OCI-LY1 (cell line): Measurements from ENCODE around the gene CAV1.

ENCODE experiments used
- H2AFZ ChIP-seq: fragments of 200-600 bp; sonication (generic), shearing (Covaris generic); 2 replicates; pipeline ENCODE4 v1.6.0; 2014; ENCODE audit warnings: antibody characterized with exemption, mild to moderate bottlenecking, low read length
- H3F3A ChIP-seq: fragments of 200-600 bp; sonication (generic), shearing (Covaris generic); 2 replicates; pipeline ENCODE4 v1.6.0; 2014; ENCODE audit warnings: mild to moderate bottlenecking, antibody characterized with exemption, low read length, moderate library complexity; ENCODE audit not compliant: insufficient read depth
- H3K27ac ChIP-seq: fragments of 200-600 bp; sonication (generic); 2 replicates; pipeline ENCODE4 v1.5.1; 2014; ENCODE audit warnings: low read length, mixed run types, mild to moderate bottlenecking, low read depth; ENCODE audit not compliant: poor library complexity, severe bottlenecking
- H3K27me3 ChIP-seq: fragments of 200-600 bp; sonication (generic); 2 replicates; pipeline ENCODE4 v1.6.0; 2014; ENCODE audit warnings: antibody characterized with exemption, mild to moderate bottlenecking, low read length, moderate library complexity; ENCODE audit not compliant: insufficient read depth
- H3K36me3 ChIP-seq: fragments of 200-600 bp; sonication (generic); 2 replicates; pipeline ENCODE4 v1.6.1; 2014; ENCODE audit warnings: mild to moderate bottlenecking, antibody characterized with exemption, low read length, moderate library complexity, mixed read lengths; ENCODE audit not compliant: insufficient read depth
- H3K4me1 ChIP-seq: fragments of 200-600 bp; sonication (generic); 2 replicates; pipeline ENCODE4 v1.5.1; 2014; ENCODE audit warnings: mild to moderate bottlenecking, low read length, moderate library complexity; ENCODE audit not compliant: insufficient read depth, severe bottlenecking
- H3K4me2 ChIP-seq: fragments of 200-600 bp; sonication (generic), shearing (Covaris generic); 2 replicates; pipeline ENCODE4 v1.6.1; 2014; ENCODE audit warnings: low read length
- H3K4me3 ChIP-seq: fragments of 200-600 bp; sonication (generic); 2 replicates; pipeline ENCODE4 v1.5.1; 2014; ENCODE audit warnings: low read length, low read depth, mild to moderate bottlenecking, mixed read lengths; ENCODE audit not compliant: poor library complexity, severe bottlenecking
- H3K79me2 ChIP-seq: fragments of 200-600 bp; shearing (Covaris generic); 2 replicates; pipeline ENCODE4 v1.6.1; 2016; ENCODE audit warnings: mixed run types, low read length, mixed read lengths; ENCODE audit not compliant: insufficient read depth
- H3K9ac ChIP-seq: fragments of 200-600 bp; sonication (generic), shearing (Covaris generic); 2 replicates; pipeline ENCODE4 v1.6.1; 2014; ENCODE audit warnings: mild to moderate bottlenecking, low read length, mixed read lengths
- H3K9me2 ChIP-seq: fragments of 200-600 bp; sonication (generic), shearing (Covaris generic); 2 replicates; pipeline ENCODE4 v1.6.1; 2014; ENCODE audit warnings: low read depth, mild to moderate bottlenecking, low read length, mixed read lengths
- H3K9me3 ChIP-seq: fragments of 200-600 bp; shearing (Covaris generic); 2 replicates; pipeline ENCODE4 v1.6.1; 2014; ENCODE audit warnings: low read length, mixed read lengths
- H4K20me1 ChIP-seq: fragments of 200-600 bp; sonication (generic), shearing (Covaris generic); 2 replicates; pipeline ENCODE4 v1.6.0; 2016; ENCODE audit warnings: mild to moderate bottlenecking, low read length; ENCODE audit not compliant: insufficient read depth
- EZH2 ChIP-seq: fragments of 200-600 bp; sonication (generic), shearing (Covaris generic); IDR thresholded peaks from 2 replicates; pipeline ENCODE4 v1.8.0; 2017; ENCODE audit warnings: borderline replicate concordance, mixed run types, mild to moderate bottlenecking, antibody characterized with exemption, low read length, moderate library complexity, mixed read lengths
- TF ChIP-seq, protein P1 (sequence below): fragments of 200-600 bp; sonication (generic), shearing (Covaris generic); IDR thresholded peaks from 2 replicates; pipeline ENCODE4 v1.5.1; 2017; ENCODE audit warnings: mild to moderate bottlenecking, antibody characterized with exemption, low read length, moderate library complexity, mixed read lengths

The CAV1 gene

DNA sequence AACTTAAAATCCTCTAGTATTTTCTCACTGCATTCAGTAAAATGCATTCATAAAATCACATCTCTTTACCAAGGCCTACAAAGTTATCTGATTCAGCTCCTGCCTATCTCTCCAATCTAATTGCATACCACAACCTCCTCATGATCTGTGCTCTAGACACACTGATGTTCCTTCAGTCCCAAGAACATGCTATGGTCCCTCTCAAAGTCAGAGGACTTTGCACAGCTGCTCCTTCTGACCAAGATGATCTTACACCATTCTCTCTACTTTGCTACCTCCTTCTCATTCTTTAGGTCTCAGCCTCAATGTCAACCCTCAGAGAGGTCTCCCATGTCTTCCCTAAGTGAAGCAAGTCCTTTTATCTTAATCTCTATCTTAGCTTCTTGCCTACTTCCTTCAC, 45.5 kb downstream of the CAV1 start:
- H3K9ac ChIP-seq, result no peak overlapping the region
- H3K9me3 ChIP-seq, result no peaks in the 10 kb centered on the region
- H3K27me3 ChIP-seq, result no peaks in the 10 kb centered on the region
- H3K79me2 ChIP-seq, result no peaks in the 10 kb centered on the region
- no peaks in the 10 kb centered on the region for H3K4me1 ChIP-seq
- H3K4me2 ChIP-seq, result no peak overlapping the region
- H3K36me3 ChIP-seq, result no peaks in the 10 kb centered on the region
- TF ChIP-seq, protein P1, sequence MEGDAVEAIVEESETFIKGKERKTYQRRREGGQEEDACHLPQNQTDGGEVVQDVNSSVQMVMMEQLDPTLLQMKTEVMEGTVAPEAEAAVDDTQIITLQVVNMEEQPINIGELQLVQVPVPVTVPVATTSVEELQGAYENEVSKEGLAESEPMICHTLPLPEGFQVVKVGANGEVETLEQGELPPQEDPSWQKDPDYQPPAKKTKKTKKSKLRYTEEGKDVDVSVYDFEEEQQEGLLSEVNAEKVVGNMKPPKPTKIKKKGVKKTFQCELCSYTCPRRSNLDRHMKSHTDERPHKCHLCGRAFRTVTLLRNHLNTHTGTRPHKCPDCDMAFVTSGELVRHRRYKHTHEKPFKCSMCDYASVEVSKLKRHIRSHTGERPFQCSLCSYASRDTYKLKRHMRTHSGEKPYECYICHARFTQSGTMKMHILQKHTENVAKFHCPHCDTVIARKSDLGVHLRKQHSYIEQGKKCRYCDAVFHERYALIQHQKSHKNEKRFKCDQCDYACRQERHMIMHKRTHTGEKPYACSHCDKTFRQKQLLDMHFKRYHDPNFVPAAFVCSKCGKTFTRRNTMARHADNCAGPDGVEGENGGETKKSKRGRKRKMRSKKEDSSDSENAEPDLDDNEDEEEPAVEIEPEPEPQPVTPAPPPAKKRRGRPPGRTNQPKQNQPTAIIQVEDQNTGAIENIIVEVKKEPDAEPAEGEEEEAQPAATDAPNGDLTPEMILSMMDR, result no peak
- no peak for TF ChIP-seq EZH2
- no peak overlapping the region for H2AFZ ChIP-seq
- no peaks in the 10 kb centered on the region for H3K9me2 ChIP-seq
- no peaks in the 10 kb centered on the region for H3F3A ChIP-seq
- no peaks in the 10 kb centered on the region for H4K20me1 ChIP-seq
- no peak overlapping the region for H3K27ac ChIP-seq
- no peak overlapping the region for H3K4me3 ChIP-seq

GRCh38 chr7:116571037-116571436, 46.2 kb downstream of the CAV1 start:
- Histone ChIP-seq H3K9me2 (no peaks in the 10 kb centered on the region), H3K4me1 (no peaks in the 10 kb centered on the region), H4K20me1 (no peaks in the 10 kb centered on the region), H3K9ac (no peak overlapping the region), H3K4me3 (no peak overlapping the region), H3K79me2 (no peaks in the 10 kb centered on the region), H3K9me3 (no peaks in the 10 kb centered on the region), H3K4me2 (no peak overlapping the region), H3F3A (no peaks in the 10 kb centered on the region), H3K36me3 (no peaks in the 10 kb centered on the region), H2AFZ (no peak overlapping the region), H3K27ac (no peak overlapping the region), H3K27me3 (no peaks in the 10 kb centered on the region)
- TF ChIP-seq, protein P1, result no peak
- TF ChIP-seq EZH2, result no peak

- Histone ChIP-seq H2AFZ (no peak overlapping the region), H3K4me3 (no peak overlapping the region), H3K27ac (no peak overlapping the region), H3K36me3 (no peaks in the 10 kb centered on the region), H3K79me2 (no peaks in the 10 kb centered on the region), H3K4me2 (no peak overlapping the region), H3K9ac (no peak overlapping the region), H3K27me3 (no peaks in the 10 kb centered on the region), H3K4me1 (no peaks in the 10 kb centered on the region), H4K20me1 (no peaks in the 10 kb centered on the region), H3F3A (no peaks in the 10 kb centered on the region), H3K9me3 (no peaks in the 10 kb centered on the region), H3K9me2 (no peaks in the 10 kb centered on the region)
- TF ChIP-seq EZH2, result no peak
- TF ChIP-seq, protein P1, result no peak
Observed at GRCh38 chr7:116571552-116571951, 46.7 kb downstream of the CAV1 start.
